GM18907 (cell line): ENCODE data around the gene MFSD12.

ENCODE experiments used
- ATAC-seq: cut with Tn5 transposase; IDR thresholded peaks from one replicate; pipeline ENCODE4 v1.9.1; 2021; ENCODE audit warnings: mild to moderate bottlenecking, moderate library complexity; ENCODE audit not compliant: unreplicated experiment

MFSD12 gene

GRCh38 chr19:3563709-3564524 lies 6.5 kb upstream of the MFSD12 start:
- no peak for ATAC-seq

DNA sequence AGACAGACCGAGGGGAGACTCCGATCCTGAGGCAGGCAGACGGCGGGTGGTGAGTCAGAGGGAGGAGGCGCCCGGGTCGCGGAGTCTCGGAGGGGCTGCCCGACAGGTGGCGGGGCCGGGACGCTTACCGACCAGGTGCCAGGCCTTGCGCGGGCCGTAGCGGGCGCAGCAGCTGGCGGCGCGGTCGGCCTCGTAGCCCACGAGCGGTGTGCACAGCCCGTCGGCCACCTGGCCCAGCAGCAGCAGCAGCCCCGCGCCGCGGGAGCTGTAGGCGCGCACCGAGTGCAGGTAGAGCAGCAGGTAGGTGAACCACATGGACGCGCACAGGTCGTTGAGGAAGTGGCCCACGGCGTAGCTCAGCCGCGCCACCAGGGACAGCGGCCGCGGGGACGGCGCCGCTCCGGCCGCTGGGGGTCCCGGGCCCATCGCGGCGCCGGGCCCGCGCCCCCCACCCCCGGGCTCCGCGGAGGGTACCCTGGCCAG lies 367 bp downstream of the MFSD12 start:
- ATAC-seq: peak; percentile 12

DNA sequence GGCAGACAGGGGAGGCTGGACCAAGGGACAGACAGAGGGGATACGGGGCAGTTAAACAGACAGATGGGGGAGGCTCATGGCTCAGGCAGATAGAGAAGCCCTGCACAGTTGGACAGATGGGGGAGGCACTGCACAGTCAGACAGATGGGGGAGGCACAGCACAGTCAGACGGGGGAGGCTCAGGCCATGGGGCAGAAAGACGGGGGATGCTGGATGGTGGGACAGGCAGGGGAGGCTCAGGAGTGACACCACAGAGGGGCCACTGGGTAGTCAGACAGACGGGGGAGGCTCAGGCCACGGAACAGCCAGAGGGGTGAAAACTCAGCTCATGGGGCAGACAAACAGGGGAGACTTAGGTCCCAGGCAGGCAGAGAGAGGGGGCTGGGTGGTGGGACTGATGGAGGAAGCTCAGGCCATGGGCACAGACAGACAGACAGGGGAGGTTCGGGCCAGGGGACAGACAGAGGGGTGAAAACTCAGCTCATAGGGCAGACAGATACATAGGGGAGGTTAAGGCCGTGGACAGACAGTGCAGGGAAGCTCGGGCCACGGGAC lies 886 bp downstream of the MFSD12 start:
- no peak for ATAC-seq

GRCh38 chr19:3555653-3556422 lies 1.5 kb downstream of the MFSD12 start:
- no peak for ATAC-seq

DNA sequence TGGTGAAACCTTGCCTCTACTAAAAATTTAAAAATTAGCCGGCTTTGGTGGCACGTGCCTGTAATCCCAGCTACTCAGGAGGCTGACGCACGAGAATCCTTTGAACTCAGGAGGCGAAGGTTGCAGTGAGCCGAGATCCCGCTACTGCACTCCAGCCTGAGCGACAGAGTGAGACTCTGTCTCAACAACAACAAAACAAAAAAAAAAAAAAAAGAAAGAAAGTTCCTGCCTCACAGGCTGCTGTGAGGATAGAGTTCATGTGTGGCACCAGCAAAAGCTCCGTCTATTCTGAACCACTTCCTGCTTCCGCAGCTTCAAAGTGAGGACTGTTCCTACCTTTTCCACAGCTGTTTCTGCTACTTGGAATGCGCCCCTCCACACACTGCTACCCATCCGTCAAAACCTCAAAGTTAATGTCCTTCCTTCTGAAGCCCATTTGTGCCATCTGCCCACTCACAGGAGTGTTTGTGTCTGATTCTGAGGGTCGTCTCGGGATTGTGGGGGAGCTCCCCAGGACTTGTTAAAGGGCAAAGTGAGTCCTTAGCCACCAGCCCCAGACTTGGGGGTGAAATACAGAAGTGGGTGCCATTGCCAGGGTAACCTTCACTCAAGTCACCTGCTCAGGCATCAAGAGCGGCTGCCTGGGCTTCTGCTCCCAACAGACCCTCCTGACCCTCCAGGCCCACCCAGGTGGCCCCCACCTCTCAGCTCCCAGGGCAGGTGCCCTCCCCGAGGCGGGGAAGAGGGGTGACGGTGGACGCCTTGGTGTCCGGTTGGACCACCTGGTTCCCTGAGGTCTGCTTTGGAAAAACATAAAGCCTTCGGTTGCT lies 2.9 kb downstream of the MFSD12 start:
- no peak for ATAC-seq

- no peak for ATAC-seq
Measured at GRCh38 chr19:3551792-3552095, 5.6 kb downstream of the MFSD12 start.

- ATAC-seq: no peak
Measured at GRCh38 chr19:3550947-3551791, 6.2 kb downstream of the MFSD12 start.

DNA sequence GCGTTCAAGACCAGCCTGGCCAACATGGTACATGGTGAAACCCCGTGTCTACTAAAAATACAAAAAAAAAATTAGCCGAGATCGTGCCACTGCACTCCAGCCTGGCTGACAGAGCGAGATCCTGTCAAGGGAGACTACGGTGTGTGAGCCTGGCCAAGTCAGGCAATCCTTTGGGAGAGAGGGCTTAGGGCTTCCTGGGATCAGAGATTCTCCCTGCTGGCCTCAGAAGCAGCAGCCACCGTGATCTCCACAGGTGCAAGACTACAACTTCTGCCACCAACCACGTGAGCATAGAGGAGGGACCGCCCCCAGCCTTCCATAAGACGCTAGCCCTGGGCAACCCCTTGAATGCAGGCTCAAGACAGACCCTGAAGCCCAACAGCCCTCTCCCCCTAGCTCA lies 7.6 kb downstream of the MFSD12 start:
- ATAC-seq: no peak

DNA sequence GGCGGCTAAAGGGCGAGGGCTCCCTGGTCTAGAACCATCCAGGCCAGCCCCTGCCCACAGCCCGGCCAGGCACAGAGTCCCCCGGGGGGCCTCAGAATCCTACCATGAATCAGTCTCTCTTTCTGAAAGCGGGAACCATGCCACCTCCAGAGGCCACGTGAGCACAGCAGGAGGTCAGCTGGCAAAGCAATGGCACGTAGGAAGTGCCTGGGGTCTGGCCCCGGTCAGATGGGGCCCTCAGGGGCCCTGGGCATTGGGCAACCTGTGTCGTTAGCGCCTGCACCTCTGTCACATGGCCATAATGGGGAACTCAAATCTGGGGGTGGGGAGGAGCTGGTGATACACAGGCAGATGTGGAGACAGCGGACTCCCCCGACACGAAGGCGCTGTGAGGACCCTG lies 8.8 kb downstream of the MFSD12 start:
- no peak for ATAC-seq

DNA sequence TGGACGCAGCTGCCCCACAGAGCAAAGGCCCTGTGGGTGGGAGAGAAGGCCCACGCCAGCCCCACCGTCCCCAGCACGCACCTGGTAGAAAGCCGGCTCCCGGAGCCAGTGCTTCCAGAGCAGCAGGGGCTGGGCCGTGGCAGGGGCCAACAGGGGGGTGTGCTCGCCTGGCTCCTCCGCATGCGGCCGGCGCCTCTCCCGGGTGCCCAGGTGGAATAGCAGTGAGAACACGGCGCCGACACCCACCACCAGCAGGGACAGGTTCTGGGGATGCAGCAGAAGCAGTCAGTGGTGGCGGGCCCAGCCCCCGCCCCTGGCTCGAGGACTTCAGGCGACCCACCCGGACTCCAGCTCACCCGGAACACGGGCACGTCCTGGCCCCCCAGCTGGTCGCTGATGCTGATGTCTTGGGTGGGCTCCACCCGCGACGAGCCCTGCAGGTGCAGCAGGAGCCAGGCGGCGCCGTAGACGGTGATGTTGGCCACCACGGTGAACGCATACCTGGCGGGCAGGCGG lies 9.6 kb downstream of the MFSD12 start:
- no peak for ATAC-seq

DNA sequence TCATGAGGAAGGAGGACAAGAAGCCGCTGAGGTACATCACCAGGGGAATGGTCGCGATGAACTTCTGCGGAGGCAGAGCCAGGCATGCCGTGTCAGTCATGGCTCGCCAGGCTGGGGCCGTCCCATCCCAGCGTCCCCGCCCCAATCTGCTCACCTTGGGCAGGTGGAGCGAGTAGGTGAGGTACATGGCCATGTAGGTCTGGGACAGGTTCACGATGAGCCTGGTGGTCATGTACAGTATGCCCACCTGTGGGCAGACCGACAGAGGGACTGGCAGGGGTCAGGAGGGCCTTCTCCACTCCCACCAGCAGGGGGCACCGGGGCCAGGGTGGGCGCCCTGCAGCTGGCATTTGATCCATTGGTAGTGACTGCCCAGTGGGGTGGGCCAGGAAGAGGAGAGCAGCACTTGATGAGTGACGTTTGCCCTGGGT lies 10.1 kb downstream of the MFSD12 start:
- no peak for ATAC-seq

GRCh38 chr19:3546119-3546518 lies 11.3 kb downstream of the MFSD12 start:
- ATAC-seq: no peak

GRCh38 chr19:3545669-3546034 lies 11.7 kb downstream of the MFSD12 start:
- no peak for ATAC-seq

DNA sequence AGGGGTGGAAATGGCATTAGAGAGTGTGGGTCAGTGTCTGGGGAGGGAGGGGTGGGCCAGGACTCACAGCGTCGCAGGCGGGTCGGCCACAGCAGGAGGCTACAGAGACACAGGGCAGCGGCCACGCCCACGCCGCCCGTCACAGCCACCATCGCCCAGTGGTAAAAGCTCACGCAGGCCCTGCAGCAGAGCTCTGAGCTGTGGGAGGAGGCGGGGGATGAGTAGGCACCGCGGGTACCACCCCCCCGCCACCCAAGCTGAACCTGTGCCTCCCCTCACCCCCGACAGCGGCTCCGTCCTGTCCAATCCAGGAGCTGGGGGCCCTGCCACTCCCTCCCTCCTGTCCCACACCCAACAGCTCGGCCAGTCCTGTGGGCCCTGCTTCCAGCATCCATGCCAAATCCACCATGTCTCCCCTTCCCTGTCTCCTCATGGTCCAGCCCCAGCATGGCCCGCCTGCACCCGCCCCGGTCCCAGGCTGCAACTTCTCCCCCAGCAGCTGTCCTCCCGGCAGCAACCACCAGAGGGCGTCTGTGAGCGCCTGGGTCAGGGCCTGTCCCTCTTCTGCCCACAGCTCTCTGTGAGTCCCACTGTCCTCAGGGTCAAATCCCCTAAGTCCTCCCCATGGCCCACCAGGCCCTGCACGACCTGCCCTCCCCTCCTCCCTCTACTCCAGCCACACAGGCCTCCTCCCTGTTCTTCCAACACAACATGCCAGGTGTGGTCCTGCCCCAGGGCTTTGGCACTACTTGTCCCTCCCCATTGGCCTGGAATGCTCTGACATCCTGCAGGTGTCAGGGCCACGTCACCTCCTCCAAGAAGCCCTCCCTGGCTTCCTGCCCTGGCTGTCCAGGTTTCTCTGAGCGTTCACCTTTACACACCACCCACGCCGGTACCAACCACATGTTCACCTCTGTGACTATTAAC lies 12.4 kb downstream of the MFSD12 start:
- no peak for ATAC-seq

- ATAC-seq: no peak
Measured at GRCh38 chr19:3544058-3544376, 13.4 kb downstream of the MFSD12 start.

DNA sequence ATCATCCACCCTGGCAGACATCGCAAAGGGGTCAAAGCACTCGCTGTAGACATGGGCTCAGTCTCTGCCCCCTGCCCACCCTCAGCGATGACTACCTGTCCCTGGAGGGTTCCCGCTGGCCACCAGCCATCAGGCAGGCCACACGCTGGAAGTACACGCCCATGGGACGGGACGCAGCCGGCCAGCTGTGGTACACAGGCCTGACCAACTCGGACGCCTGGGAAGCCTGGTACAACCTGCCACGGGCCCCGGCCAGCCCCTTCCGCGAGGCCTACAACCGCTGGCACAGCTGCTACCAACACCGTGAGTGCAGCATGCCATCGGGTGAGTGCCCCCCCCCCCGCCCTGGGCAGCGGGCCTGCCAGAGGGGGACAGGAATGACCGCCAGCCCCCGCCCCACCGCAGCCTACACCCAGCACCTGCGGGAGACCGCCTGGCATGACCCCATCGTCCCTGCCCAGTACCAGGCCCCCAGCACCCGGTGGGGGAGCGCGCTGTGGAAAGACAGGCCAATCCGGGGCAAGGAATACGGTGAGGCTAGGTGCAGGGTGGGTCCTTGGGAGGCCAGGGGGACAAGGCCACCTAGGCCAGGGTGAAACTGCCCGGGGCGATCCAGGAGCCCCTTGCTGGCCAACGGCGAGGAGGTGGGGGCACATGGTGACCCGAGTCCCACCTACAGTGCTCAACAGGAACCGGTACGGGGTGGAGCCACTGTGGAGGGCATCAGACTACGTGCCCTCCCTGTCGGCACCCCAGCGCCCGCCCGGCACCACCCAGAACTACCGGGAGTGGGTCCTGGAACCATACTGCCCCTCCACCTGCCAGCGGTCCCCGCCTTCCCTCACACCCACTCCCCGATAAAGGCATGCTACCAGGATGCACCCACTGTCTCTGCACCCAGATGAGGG lies 14.0 kb downstream of the MFSD12 start:
- ATAC-seq: no peak

- no peak for ATAC-seq
Measured at GRCh38 chr19:3539756-3540118, 17.6 kb downstream of the MFSD12 start.
